Measurements from ENCODE around the gene CLASP2.

CLASP2 gene

DNA sequence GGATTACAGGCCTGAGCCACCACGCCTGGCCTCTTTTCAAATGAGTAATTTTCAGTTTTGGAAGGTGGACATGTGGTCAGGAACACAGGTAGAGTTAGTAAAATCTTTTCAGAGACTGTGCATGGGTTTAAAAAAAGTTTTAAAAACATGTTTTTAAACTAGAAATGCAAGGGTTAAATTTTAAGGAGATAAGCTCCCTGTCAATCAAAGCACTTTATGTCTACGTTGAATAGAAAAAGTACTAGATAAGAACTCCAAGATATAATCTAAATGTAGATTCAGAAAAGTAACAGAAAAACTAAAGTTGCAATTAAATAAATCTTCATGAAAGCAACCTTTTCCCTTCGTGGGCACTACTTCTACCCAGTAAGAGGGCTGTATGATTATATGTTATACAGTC, 131.7 kb downstream of the CLASP2 start:
- Histone ChIP-seq H3K79me2 (ENCODE audit: insufficient read depth, low read depth) (no peaks in the 10 kb centered on the region), H3K4me1 (ENCODE audit: low read depth, poor library complexity, severe bottlenecking) (no peaks in the 10 kb centered on the region), H3K36me3 (ENCODE audit: insufficient read depth) (no peaks in the 10 kb centered on the region), H2AFZ (ENCODE audit: low read depth) (no peak overlapping the region), H3K9ac (no peak overlapping the region), H3K4me3 (IDR thresholded peaks at IDR 0.05; ENCODE audit: insufficient read depth, low read depth, low read length) (no peak overlapping the region), H4K20me1 (ENCODE audit: insufficient read depth) (no peaks in the 10 kb centered on the region), H3K27me3 (ENCODE audit: insufficient read depth, low read depth) (no peaks in the 10 kb centered on the region), H3K4me2 (no peak overlapping the region), H3K27ac (no peak overlapping the region)
- TF ChIP-seq, protein P1, sequence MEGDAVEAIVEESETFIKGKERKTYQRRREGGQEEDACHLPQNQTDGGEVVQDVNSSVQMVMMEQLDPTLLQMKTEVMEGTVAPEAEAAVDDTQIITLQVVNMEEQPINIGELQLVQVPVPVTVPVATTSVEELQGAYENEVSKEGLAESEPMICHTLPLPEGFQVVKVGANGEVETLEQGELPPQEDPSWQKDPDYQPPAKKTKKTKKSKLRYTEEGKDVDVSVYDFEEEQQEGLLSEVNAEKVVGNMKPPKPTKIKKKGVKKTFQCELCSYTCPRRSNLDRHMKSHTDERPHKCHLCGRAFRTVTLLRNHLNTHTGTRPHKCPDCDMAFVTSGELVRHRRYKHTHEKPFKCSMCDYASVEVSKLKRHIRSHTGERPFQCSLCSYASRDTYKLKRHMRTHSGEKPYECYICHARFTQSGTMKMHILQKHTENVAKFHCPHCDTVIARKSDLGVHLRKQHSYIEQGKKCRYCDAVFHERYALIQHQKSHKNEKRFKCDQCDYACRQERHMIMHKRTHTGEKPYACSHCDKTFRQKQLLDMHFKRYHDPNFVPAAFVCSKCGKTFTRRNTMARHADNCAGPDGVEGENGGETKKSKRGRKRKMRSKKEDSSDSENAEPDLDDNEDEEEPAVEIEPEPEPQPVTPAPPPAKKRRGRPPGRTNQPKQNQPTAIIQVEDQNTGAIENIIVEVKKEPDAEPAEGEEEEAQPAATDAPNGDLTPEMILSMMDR (conservative IDR thresholded peaks at IDR 0.05; ENCODE audit: low read depth, low read length) = no peak

DNA sequence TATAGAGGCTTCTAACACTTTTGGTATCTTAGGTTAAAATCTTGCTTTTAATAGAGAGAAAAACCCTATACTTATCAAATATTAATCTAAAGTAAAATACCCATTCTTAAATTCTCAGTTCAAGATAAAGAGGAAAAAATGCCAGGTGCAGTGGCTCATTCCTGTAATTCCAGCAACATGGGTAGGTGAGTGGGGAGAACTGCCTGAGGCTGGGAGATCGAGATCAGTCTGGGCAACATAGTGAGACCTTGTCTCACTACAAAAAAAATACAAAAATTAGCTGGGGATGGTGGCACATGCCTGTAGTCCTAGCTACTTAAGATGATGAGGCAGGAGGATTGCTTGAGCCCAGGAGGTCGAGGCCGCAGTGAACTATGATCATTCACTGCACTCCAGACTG, 135.8 kb downstream of the CLASP2 start:
- no peaks in the 10 kb centered on the region for H3K36me3 ChIP-seq (ENCODE audit: insufficient read depth)
- H3K4me3 ChIP-seq (IDR thresholded peaks at IDR 0.05; ENCODE audit: insufficient read depth, low read depth, low read length) = no peak overlapping the region
- no peak overlapping the region for H3K9ac ChIP-seq
- H2AFZ ChIP-seq (ENCODE audit: low read depth) = no peak overlapping the region
- no peaks in the 10 kb centered on the region for H3K27me3 ChIP-seq (ENCODE audit: insufficient read depth, low read depth)
- no peaks in the 10 kb centered on the region for H3K79me2 ChIP-seq (ENCODE audit: insufficient read depth, low read depth)
- H3K4me2 ChIP-seq = no peak overlapping the region
- H3K4me1 ChIP-seq (ENCODE audit: low read depth, poor library complexity, severe bottlenecking) = no peaks in the 10 kb centered on the region
- no peaks in the 10 kb centered on the region for H4K20me1 ChIP-seq (ENCODE audit: insufficient read depth)
- TF ChIP-seq, protein P1 (conservative IDR thresholded peaks at IDR 0.05; ENCODE audit: low read depth, low read length) = no peak
- no peak overlapping the region for H3K27ac ChIP-seq

DNA sequence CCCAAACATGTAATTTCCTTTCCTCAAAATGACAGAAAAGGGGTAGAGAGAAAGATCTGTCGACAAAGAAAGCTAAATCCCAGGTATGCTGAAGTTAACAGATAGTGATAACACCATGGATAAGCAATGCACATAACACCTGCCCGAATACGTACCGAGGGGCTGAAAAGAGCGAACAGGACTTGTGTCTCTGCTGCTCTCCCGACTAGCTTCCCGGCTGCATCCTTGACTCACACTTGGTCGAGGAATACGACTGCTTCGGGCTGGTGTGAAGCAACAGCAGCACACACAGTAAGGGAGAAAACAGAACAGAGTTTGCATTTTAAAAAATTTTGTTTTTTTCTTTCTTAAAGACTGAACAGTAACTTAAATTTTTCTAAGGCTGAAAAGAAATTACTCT, 136.4 kb downstream of the CLASP2 start:
- H3K36me3 ChIP-seq (ENCODE audit: insufficient read depth) = no peaks in the 10 kb centered on the region
- no peak overlapping the region for H3K27ac ChIP-seq
- H2AFZ ChIP-seq (ENCODE audit: low read depth) = no peak overlapping the region
- no peaks in the 10 kb centered on the region for H3K79me2 ChIP-seq (ENCODE audit: insufficient read depth, low read depth)
- no peak overlapping the region for H3K4me2 ChIP-seq
- no peak overlapping the region for H3K9ac ChIP-seq
- H3K4me3 ChIP-seq (IDR thresholded peaks at IDR 0.05; ENCODE audit: insufficient read depth, low read depth, low read length) = no peak overlapping the region
- TF ChIP-seq, protein P1 (conservative IDR thresholded peaks at IDR 0.05; ENCODE audit: low read depth, low read length) = no peak
- H3K27me3 ChIP-seq (ENCODE audit: insufficient read depth, low read depth) = no peaks in the 10 kb centered on the region
- no peaks in the 10 kb centered on the region for H4K20me1 ChIP-seq (ENCODE audit: insufficient read depth)
- H3K4me1 ChIP-seq (ENCODE audit: low read depth, poor library complexity, severe bottlenecking) = no peaks in the 10 kb centered on the region

DNA sequence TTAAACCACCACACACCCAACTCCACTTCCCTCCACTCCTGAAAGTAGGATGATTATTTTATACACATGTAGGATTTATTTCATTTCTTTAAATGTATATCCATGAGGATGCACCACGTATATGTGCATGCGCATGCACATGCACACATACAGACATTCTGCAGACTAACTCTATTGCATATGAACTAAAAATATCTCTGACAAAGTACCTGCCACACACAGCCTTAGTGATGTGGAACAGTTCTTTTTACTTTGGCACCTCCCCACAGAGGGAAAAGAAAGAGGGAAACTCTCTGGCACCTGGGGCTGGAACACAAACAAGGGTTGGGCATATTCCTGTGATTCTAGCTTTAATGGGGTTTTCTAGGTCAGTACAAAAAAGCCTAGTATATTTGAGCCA, 138.2 kb downstream of the CLASP2 start:
- Histone ChIP-seq H3K4me3 (IDR thresholded peaks at IDR 0.05; ENCODE audit: insufficient read depth, low read depth, low read length) (no peak overlapping the region), H3K9ac (no peak overlapping the region), H3K27ac (no peak overlapping the region), H2AFZ (ENCODE audit: low read depth) (no peak overlapping the region), H3K4me2 (no peak overlapping the region), H3K27me3 (ENCODE audit: insufficient read depth, low read depth) (no peaks in the 10 kb centered on the region), H3K4me1 (ENCODE audit: low read depth, poor library complexity, severe bottlenecking) (no peaks in the 10 kb centered on the region), H3K36me3 (ENCODE audit: insufficient read depth) (no peaks in the 10 kb centered on the region), H4K20me1 (ENCODE audit: insufficient read depth) (no peaks in the 10 kb centered on the region), H3K79me2 (ENCODE audit: insufficient read depth, low read depth) (no peaks in the 10 kb centered on the region)
- TF ChIP-seq, protein P1 (conservative IDR thresholded peaks at IDR 0.05; ENCODE audit: low read depth, low read length) = no peak

DNA sequence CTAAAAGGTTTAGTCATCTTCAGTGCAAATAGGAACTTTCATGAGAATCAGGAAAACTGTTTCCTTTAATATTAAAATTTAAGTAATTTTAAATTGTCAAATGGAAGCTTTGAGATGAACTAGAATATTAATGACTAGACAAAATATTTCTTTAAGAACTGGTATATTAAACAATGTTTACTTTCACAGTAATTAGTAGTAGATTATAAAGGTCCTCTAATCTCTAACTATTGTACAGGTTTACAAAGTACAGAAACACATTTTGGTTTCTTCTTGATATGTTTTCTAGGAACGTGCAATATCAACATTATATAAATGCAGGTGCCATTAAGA, 138.9 kb downstream of the CLASP2 start:
- H3K4me2 ChIP-seq = no peak overlapping the region
- H3K4me1 ChIP-seq (ENCODE audit: low read depth, poor library complexity, severe bottlenecking) = no peaks in the 10 kb centered on the region
- H3K36me3 ChIP-seq (ENCODE audit: insufficient read depth) = no peaks in the 10 kb centered on the region
- H3K4me3 ChIP-seq (IDR thresholded peaks at IDR 0.05; ENCODE audit: insufficient read depth, low read depth, low read length) = no peak overlapping the region
- TF ChIP-seq, protein P1 (conservative IDR thresholded peaks at IDR 0.05; ENCODE audit: low read depth, low read length) = no peak
- no peaks in the 10 kb centered on the region for H3K27me3 ChIP-seq (ENCODE audit: insufficient read depth, low read depth)
- H3K27ac ChIP-seq = no peak overlapping the region
- H4K20me1 ChIP-seq (ENCODE audit: insufficient read depth) = no peaks in the 10 kb centered on the region
- no peak overlapping the region for H2AFZ ChIP-seq (ENCODE audit: low read depth)
- H3K9ac ChIP-seq = no peak overlapping the region
- H3K79me2 ChIP-seq (ENCODE audit: insufficient read depth, low read depth) = no peaks in the 10 kb centered on the region

Measured in KMS-11 (cell line).